Activated naive CD8-positive, alpha-beta T cell treated with anti-CD3 and anti-CD28 coated beads for 36 hours (primary cell): ENCODE data around the gene OPTC. TPM values are rescaled to one million over a fixed set of nuclear protein-coding genes. Genes with fewer than 3 reads are reported as not detected.
"Not testable (repeated sequence)": the region's sequence is repeated elsewhere in the genome, so short reads cannot be mapped to it uniquely, and the experiment has no call there.

Source experiments
- DNase-seq: peaks from one replicate; pipeline ENCODE4 v3.0.0; 2021
- H3K27ac Mint-ChIP-seq: one replicate; pipeline ENCODE4 v1.8.0; 2022; ENCODE audit warnings: mild to moderate bottlenecking, moderate library complexity, mixed read lengths
- H3K27me3 Mint-ChIP-seq: one replicate; pipeline ENCODE4 v1.8.0; 2022; ENCODE audit warnings: mild to moderate bottlenecking, mixed read lengths
- H3K36me3 Mint-ChIP-seq: one replicate; pipeline ENCODE4 v1.8.0; 2021; ENCODE audit warnings: mild to moderate bottlenecking, mixed read lengths
- H3K4me1 Mint-ChIP-seq: one replicate; pipeline ENCODE4 v1.8.0; 2021; ENCODE audit warnings: mixed read lengths
- H3K4me3 Mint-ChIP-seq: one replicate; pipeline ENCODE4 v1.8.0; 2022; ENCODE audit warnings: mild to moderate bottlenecking, moderate library complexity, mixed read lengths
- H3K9me3 Mint-ChIP-seq: one replicate; pipeline ENCODE4 v1.8.0; 2022; ENCODE audit warnings: mixed read lengths
- total RNA-seq, 2 experiments: library from RNA; stranded (reverse); gene quantifications; one replicate each; pipeline ENCODE4 v1.2.3, GENCODE V29; 2021

OPTC gene
- total RNA-seq, 2 experiments from 2014 or later, result not detected

- no peak overlapping the region for H3K4me3 Mint-ChIP-seq
- H3K36me3 Mint-ChIP-seq, result no peaks in the 10 kb centered on the region
- peaks cover 22% of the 10 kb centered on the region for H3K4me1 Mint-ChIP-seq
- peak overlapping the region; percentile 80 for H3K27ac Mint-ChIP-seq
- no peaks in the 10 kb centered on the region for H3K9me3 Mint-ChIP-seq
- peak; percentile 32 for DNase-seq
- no peaks in the 10 kb centered on the region for H3K27me3 Mint-ChIP-seq
Observed at GRCh38 chr1:203512848-203513584, 19.1 kb downstream of the OPTC start.

GRCh38 chr1:203513585-203514031 is 19.7 kb downstream of the OPTC start:
- Mint-ChIP-seq H3K27me3 (no peaks in the 10 kb centered on the region), H3K4me1 (peaks cover 22% of the 10 kb centered on the region), H3K36me3 (no peaks in the 10 kb centered on the region), H3K9me3 (no peaks in the 10 kb centered on the region), H3K27ac (peak overlapping the region; percentile 80), H3K4me3 (no peak overlapping the region)
- DNase-seq, result no peak

DNA sequence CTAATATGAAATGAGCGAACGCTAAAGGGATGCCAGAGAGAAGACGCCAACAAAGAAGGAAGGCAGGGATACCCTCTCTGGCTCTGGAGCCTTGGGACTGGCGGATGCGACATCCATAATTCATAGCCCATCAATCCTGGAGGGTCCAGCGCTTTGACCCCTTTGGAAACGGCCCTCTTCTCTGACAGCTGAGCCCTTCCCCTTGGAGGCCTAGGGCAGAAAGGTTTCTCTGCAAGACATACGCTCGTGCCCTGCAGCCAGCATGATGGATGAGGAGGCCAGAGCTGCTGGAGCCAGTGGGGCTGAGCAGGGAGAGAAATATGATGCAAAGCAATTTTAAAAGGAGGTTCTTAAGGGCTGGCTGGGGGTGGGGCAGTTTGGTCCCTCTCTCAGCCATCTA is 22.2 kb downstream of the OPTC start:
- H3K9me3 Mint-ChIP-seq, result no peaks in the 10 kb centered on the region
- peaks cover 22% of the 10 kb centered on the region for H3K4me1 Mint-ChIP-seq
- H3K4me3 Mint-ChIP-seq, result no peak overlapping the region
- H3K36me3 Mint-ChIP-seq, result no peaks in the 10 kb centered on the region
- H3K27ac Mint-ChIP-seq, result no peak overlapping the region
- no peaks in the 10 kb centered on the region for H3K27me3 Mint-ChIP-seq
- no peak for DNase-seq

- H3K4me3 Mint-ChIP-seq, result no peak overlapping the region
- H3K27ac Mint-ChIP-seq, result no peak overlapping the region
- DNase-seq, result no peak
- H3K27me3 Mint-ChIP-seq, result no peaks in the 10 kb centered on the region
- H3K36me3 Mint-ChIP-seq, result no peaks in the 10 kb centered on the region
- peaks cover 22% of the 10 kb centered on the region for H3K4me1 Mint-ChIP-seq
- H3K9me3 Mint-ChIP-seq, result no peaks in the 10 kb centered on the region
Observed at GRCh38 chr1:203516906-203517305, 23.0 kb downstream of the OPTC start.

DNA sequence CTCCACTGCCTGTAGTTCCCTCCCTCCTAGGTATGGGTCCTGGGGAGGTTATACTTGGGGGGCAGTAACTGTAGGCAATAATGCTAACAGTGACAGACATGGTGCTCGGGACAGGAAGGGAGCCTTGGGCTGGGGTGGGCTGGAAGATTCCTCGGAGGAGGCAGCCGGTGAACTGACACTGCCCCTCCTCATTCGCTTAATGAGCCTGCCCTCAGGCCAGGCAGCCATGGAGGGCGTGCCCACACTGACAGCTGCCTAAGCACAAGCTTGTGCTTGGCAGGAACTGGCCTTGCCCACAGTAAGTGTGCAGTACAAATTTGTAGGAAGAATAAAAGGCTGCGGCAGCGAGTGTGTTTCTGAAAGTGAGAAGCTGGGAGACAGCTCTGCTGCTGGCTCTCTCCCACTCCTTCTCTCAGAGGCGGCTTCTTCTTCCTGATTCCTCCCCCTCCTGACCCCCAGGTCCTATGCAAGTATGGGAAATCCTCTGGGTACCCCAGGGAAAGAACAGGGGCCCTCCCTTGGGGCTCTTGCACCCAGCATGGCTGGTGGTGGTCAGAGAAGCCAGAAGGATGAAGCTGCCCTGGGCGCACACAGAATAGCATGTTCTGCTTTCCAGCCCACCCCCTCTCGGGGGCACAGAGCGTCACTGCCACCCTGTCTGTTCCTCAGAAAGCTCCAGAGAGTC is 23.6 kb downstream of the OPTC start:
- no peak overlapping the region for H3K27ac Mint-ChIP-seq
- H3K9me3 Mint-ChIP-seq, result no peaks in the 10 kb centered on the region
- H3K36me3 Mint-ChIP-seq, result no peaks in the 10 kb centered on the region
- DNase-seq, result no peak
- no peaks in the 10 kb centered on the region for H3K27me3 Mint-ChIP-seq
- H3K4me1 Mint-ChIP-seq, result peaks cover 19% of the 10 kb centered on the region
- no peak overlapping the region for H3K4me3 Mint-ChIP-seq

- H3K36me3 Mint-ChIP-seq, H3K27ac Mint-ChIP-seq, H3K27me3 Mint-ChIP-seq, H3K9me3 Mint-ChIP-seq, H3K4me3 Mint-ChIP-seq, DNase-seq: not testable (repeated sequence)
- H3K4me1 Mint-ChIP-seq, result peaks cover 13% of the 10 kb centered on the region
Observed at GRCh38 chr1:203518139-203518538, 24.2 kb downstream of the OPTC start.

DNA sequence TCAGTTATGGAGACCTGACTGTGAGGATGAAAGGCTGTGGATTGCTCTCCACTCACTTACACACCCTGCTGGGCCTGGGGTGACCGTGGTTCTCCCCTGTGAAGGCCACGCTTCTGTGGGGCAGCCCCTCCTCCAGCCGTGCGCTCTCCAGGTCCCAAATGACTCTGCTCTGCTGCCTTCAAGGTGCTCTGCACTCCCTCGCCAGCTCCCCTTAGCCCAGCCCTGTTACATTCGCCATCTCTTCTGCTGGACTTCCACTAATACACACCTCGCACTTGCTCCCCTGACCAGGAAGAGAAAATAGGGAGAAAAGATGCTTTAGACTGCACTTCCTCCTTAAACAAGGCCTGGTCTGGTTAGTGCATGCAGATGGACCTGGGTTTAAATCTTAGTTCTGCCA is 24.6 kb downstream of the OPTC start:
- Mint-ChIP-seq H3K27me3 (no peaks in the 10 kb centered on the region), H3K36me3 (no peaks in the 10 kb centered on the region), H3K9me3 (no peaks in the 10 kb centered on the region), H3K4me1 (peaks cover 9% of the 10 kb centered on the region), H3K4me3 (no peak overlapping the region), H3K27ac (no peak overlapping the region)
- no peak for DNase-seq

DNA sequence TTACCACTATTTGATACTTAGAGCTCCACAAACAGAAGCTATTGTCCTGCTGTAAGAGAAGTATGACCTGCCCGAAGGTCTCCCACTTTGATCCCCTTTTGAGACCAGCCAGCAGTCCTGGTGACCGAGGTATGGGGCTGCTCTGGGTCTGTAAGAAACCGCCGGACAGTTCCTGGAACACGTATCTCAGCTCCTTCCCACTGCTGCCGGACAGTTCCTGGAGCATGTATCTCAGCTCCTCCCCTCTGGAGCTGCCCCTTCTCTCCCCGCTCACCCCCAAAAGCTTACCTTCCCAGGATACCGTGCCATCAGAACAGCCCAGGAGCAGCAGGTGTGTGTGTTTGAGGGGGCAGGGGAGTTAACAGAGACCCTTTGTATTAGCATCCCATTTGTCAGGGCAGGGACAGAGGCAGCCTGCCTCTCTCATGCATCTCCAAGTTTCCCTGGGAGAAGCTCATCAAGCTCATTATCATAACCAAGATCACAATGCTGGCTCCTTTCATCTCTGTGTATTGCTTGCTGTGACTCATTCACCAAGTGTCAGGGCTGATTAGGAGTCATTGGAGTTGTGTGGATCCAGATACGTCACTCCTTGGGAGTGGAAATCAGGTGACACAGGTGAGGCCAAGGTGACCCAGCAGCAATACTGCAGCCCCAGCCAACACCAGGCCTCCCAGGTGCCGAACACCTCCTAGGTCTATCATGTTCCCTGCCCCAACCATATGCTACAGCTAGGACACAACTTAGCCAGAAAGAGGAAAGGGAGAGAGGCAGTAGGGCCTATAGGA is 25.3 kb downstream of the OPTC start:
- no peaks in the 10 kb centered on the region for H3K36me3 Mint-ChIP-seq
- no peak overlapping the region for H3K4me3 Mint-ChIP-seq
- no peak for DNase-seq
- H3K9me3 Mint-ChIP-seq, result no peaks in the 10 kb centered on the region
- H3K27ac Mint-ChIP-seq, result no peak overlapping the region
- no peaks in the 10 kb centered on the region for H3K27me3 Mint-ChIP-seq
- peaks cover 3% of the 10 kb centered on the region for H3K4me1 Mint-ChIP-seq

DNA sequence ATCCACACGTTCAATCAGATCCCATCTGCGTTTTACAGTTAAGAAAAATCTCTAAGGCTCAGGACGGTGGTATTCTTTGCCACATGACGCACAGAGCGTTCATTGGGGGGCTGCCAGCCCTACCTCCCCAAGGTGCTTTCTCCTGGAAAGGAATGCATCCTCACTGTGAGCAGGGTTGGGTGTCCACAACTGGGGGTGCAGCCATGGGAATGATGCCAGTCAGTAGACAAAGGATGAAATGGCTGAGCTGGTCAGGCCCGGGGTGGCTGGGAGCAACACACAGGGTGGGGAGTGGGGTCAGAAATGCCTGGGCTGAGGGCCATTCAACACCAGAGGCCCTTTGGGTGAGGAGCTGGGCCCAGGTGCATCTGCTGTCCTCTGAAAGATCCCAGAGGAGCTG is 25.9 kb downstream of the OPTC start:
- H3K9me3 Mint-ChIP-seq, result no peaks in the 10 kb centered on the region
- H3K27ac Mint-ChIP-seq, result no peak overlapping the region
- no peaks in the 10 kb centered on the region for H3K4me1 Mint-ChIP-seq
- H3K27me3 Mint-ChIP-seq, result no peaks in the 10 kb centered on the region
- H3K4me3 Mint-ChIP-seq, result no peak overlapping the region
- no peak for DNase-seq
- H3K36me3 Mint-ChIP-seq, result no peaks in the 10 kb centered on the region

GRCh38 chr1:203520315-203520714 is 26.4 kb downstream of the OPTC start:
- Mint-ChIP-seq H3K4me3 (no peak overlapping the region), H3K27me3 (no peaks in the 10 kb centered on the region), H3K4me1 (no peaks in the 10 kb centered on the region), H3K27ac (no peak overlapping the region), H3K36me3 (no peaks in the 10 kb centered on the region), H3K9me3 (no peaks in the 10 kb centered on the region)
- no peak for DNase-seq

GRCh38 chr1:203521074-203521794 is 27.3 kb downstream of the OPTC start:
- no peaks in the 10 kb centered on the region for H3K4me1 Mint-ChIP-seq
- no peaks in the 10 kb centered on the region for H3K27me3 Mint-ChIP-seq

GRCh38 chr1:203521812-203522211 is 27.9 kb downstream of the OPTC start:
- no peaks in the 10 kb centered on the region for H3K36me3 Mint-ChIP-seq
- no peak overlapping the region for H3K27ac Mint-ChIP-seq
- no peaks in the 10 kb centered on the region for H3K27me3 Mint-ChIP-seq
- no peak for DNase-seq
- no peaks in the 10 kb centered on the region for H3K4me1 Mint-ChIP-seq
- H3K9me3 Mint-ChIP-seq, result no peaks in the 10 kb centered on the region
- H3K4me3 Mint-ChIP-seq, result no peak overlapping the region

More at GRCh38 chr1:203521074-203521794, 27.3 kb downstream of the OPTC start:
- no peak overlapping the region for H3K27ac Mint-ChIP-seq
- H3K4me3 Mint-ChIP-seq, result no peak overlapping the region
- DNase-seq, result no peak
- no peaks in the 10 kb centered on the region for H3K9me3 Mint-ChIP-seq
- H3K36me3 Mint-ChIP-seq, result no peaks in the 10 kb centered on the region

DNA sequence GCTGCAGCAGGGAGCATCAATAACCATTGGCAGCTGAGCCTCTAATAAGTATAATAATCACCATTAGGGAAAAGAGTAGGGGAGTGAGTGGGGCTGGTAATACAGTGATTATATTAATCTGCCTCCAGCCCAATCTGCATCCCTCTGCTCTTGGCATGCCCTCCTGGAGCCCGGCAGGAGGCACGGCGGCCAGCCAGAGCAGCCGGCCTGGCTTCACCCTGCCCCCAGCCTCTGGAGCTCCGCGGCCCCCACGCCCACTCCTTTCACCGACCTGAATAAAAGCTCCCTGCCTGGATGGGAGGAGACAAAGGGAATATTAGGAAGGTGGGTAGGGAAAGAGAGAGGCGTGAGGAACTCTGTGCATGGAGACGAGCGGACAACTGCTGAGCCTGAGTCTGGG is 28.3 kb downstream of the OPTC start:
- H3K9me3 Mint-ChIP-seq, result no peaks in the 10 kb centered on the region
- H3K4me3 Mint-ChIP-seq, result no peak overlapping the region
- H3K36me3 Mint-ChIP-seq, result no peaks in the 10 kb centered on the region
- no peaks in the 10 kb centered on the region for H3K27me3 Mint-ChIP-seq
- no peaks in the 10 kb centered on the region for H3K4me1 Mint-ChIP-seq
- no peak overlapping the region for H3K27ac Mint-ChIP-seq
- DNase-seq, result no peak

- Mint-ChIP-seq H3K27ac (no peak overlapping the region), H3K27me3 (no peaks in the 10 kb centered on the region), H3K9me3 (no peaks in the 10 kb centered on the region), H3K4me1 (no peaks in the 10 kb centered on the region), H3K4me3 (no peak overlapping the region), H3K36me3 (no peaks in the 10 kb centered on the region)
- DNase-seq, result no peak
Observed at GRCh38 chr1:203523667-203524066, 29.7 kb downstream of the OPTC start.

DNA sequence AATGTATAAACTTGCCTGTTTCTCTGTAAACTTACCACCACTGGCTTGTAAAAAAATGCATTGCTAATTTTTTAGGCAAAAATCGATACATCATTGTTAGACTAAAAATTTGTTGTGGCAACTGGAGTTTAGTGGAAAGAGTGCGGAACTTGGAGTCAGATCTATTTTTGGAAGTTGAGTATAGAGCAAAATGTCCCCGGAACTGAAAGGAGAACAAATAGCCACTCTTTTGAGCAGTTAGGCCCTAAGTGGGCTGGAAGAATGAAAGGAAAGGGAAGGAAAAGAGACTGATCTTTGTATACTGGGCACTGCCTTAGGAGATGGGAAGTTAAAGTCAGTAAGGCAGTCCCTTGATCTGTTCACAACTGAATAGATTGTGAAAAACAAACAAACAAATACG is 30.2 kb downstream of the OPTC start:
- no peaks in the 10 kb centered on the region for H3K36me3 Mint-ChIP-seq
- peaks cover 2% of the 10 kb centered on the region for H3K4me1 Mint-ChIP-seq
- no peak overlapping the region for H3K4me3 Mint-ChIP-seq
- H3K27me3 Mint-ChIP-seq, result no peaks in the 10 kb centered on the region
- no peak overlapping the region for H3K27ac Mint-ChIP-seq
- no peaks in the 10 kb centered on the region for H3K9me3 Mint-ChIP-seq
- DNase-seq, result no peak
